Measurements from ENCODE around the gene C6.
"Not testable (repeated sequence)": the region's sequence is repeated elsewhere in the genome, so short reads cannot be mapped to it uniquely, and the experiment has no call there.

Gene C6

DNA sequence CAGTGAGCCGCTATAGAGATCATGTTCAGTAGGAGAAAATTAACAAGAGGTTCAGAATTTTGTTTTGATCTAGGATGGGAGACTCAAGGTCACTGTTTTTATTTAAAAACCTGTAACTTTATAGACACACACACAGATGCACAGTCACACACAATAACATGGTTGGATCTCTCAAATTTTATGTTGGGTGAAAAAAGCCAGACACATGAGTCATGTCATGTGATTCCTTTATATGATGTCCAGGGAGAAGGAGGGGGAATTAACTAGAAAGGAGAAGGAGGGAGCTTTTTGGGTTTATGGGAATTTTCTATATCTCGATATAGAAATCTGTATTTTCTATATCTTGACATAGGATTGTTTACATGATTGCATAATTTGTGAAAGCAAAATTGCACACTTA, 17.1 kb downstream of the C6 start:
- DNase-seq = no peak

DNA sequence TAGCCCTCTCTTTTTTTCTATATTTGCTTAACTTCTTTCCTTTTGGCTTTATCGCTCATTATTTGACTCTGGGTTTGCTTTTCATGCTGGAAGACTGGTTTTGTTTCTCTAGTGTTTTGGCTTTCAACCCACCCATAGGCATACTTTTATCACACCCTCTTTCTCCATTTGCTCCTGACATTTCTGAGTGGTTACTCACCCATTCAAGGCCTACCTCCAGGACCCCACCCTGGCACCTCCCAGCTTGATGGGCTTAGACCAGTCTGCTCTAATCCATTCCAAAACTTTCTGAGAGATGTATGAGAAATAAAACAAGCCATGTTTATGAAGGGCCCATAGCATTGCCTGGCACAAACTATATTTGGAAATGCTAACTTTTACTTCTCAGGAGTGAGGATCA, 18.1 kb downstream of the C6 start:
- DNase-seq = no peak

DNA sequence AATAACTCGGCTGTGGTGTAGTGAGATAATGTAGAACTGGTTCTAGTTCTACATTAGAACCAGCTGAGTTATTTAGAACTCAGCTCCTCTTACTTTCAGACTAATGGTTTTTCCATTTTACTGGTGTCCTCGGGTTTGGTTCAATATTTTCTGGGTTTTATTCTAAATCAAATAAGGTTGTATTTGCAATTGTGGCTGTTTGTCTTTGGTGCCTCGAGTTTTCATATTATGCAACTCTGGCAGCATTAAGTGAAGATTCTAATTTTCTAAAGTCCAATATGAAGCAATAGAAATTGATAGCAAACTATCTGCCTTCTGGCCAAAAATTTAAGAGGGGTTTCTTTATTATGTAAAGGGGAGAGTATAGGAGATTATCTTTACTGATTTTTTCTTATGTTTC, 19.0 kb downstream of the C6 start:
- no peak for DNase-seq

DNA sequence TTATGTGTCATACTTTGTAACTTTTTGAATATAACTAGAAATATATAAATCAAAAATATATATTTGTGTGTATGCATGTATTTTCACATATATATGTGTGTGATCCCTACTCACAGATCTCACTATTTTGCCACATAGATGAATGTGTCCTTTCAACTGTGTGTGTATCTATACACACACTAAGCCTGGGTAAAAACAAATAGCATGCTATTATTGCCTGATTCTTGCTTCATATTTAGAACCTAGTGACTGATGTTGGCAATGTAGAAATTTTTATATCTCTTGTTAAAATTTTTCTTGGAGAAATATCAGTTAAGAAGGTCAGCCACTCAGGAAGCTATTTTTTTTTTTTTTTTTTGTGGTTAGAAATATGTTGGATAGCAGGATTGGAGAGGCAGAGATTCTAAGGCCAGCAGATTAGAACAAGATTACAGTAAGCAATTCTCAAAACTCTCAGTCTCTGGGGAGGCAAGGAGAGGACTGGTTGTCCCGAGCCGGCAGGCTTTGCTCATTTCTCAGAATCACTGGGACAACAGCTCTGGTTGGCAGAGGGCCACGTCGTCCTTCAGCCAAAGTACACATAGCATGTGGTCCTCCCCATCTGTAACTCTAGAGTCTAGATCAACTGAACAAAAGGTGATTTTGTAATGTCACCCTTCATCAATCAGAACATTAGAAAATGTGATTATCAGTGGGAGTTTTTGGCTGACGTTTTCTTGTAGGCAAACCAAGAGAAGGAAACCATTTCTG, 19.7 kb downstream of the C6 start:
- no peak for DNase-seq

DNA sequence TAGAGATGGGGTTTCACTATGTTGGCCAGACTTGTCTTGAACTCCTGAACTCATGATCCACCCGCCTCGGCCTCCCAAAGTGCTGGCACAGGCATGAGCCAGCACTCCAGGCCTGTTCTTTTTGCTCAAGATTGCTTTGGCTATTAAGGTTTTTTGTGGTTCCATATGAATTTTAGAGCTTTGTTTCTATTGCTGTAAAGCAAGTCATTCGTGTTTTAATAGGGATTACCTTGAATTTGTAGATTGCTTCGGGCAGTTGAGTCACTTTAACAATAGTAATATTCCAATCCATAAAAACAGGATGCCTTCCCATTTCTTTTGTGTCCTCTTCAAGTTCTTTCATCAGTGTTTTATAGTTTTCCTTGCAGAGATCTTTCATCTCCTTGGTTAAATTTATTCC, 22.1 kb downstream of the C6 start:
- DNase-seq = no peak

DNA sequence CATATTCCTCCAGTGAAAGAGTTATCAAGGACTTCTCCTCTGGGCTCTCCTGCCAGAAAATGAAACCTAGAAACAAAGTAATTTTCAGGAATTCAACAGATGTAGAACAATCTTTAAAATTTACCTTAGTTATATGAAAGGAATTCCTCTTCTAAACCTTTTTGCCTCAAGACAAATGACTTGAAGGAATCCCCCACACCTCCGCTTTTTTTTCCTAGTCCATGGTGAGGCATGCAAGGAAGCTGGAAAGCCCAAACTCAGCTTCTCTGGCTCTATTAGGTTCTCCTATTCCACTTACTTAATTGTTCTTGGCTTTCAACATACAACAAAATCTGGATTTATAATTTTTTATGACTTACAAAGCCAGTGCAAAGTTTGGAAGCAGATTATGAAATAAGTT, 27.2 kb downstream of the C6 start:
- no peak for DNase-seq

DNA sequence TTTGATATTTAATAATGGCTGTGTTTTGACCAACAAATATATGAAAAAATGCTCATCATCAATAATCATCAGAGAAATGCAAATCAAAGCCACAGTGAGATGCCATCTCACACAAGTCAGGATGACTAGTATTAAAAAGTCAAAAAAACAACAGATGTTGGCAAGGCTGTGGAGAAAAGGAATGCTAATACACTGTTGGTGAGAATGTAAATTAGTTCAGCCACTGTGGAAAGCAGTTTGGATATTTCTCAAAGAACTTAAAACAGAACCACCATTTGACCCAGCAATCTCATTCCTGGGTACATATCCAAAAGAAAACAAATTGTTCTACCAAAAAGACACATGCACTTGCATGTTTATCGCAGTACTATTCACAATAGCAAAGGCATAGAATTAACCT, 30.0 kb downstream of the C6 start:
- not testable (repeated sequence) for DNase-seq

DNA sequence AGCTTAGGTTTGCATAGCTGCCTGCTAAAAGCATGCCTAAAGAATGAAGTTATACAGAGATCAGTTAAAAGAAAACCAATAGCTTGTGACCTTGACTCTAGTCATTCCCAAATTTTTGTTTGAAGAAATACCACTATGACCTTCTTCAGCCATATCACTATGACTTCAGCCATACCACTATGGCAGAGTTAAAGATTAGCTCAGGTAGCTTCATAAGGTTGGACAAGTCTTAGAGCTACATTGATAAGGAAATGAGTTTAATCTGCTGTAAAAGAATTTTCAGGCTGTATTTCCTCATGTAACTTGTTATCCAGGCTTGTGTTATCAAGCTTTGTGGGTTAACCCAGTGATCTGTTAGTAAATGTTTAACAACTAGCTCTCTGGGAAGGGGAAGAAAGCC, 30.7 kb downstream of the C6 start:
- DNase-seq = no peak

DNA sequence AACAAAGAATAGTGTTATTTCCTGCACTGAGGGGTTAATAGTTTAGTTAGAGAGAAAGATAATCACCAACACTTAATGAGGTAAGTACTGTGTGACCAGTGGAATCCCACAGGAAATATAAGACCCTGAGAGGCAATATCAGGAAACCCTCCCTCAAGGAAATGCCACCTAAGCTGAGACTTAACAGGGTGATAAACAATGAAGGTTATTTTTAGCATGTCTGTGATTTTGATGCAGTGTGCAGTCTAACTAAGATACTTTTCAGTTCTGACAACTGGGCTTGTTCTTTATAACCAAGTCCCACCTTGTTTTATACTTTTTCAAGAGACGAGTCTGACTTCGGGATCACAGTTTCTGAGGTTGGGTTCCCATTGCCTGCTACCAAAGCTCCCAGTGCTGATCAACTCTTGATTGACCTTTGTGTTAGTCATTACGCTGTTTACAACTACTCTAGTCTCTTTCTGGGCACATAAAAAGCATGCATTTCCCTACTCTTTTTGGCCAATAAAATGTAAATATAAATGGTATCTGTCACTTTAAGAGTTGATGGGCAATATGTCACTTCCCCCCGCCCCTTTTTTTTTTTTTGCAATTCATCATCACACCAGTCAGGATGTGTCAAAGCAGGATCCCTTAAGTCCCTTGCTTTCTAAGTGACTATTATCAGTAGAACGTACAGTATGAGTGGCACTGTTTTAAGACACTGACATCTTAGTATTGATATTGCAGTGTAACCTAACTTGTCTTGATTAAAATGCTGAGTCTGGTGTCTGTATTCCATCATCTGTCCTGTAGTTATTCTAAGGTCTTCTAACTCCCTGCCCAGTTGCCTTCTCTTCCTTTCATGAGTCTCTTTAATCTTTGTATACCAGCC, 31.4 kb downstream of the C6 start:
- no peak for DNase-seq

DNA sequence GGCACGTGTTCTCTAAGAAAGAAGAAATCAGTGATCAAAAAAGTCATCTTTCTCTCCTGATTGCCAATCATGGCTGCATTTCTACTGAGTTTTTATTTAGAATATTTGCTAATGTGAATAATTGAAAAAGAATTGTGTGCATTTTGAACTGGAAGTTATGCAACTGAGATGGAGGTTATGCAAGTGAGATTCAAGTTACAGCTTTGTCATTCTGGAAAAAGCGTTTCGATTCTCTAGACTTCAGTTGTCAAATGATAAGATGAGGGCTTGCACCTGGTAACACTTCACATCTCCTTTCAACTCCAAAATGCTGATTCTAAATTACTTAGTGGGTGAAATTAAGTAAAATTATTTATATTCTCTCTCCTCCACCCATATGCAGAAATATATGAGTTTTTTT, 36.4 kb downstream of the C6 start:
- DNase-seq = no peak

DNA sequence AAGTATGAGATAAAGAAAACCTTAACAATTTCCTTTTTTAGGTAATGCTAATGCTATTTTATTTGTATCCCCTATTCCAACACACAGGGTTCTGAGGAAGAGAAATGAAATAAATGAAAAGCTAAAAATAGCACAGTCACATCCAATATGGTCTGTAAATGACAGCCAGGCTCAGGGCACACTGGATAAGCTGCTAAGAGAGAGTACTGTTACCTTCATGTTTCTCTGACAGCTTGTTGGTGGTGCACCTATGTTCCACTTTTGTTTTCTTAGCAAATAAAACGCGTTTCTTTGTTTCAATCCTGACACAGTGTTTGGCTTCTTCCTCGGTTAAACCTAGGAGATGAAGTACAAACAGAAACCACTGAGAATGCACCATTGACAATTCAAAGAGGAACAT, 41.3 kb downstream of the C6 start:
- DNase-seq = no peak

DNA sequence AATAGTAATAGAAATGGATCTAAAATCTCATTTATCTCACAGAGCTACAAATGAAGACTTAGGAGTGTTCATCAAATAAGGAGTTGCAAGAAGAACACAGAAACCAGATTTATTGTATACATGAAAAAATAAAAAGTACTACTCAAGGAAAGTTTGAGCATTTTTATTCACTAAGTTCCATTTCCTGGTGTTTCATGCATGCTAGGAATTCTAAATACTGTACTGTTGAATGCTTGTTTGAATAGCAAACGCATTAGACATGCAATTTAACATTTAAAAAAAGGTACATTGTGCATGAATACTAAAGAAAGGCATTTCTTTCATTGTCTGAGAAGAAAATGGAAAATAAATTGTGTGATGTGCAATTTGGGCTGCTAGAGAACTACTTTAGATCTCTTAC, 52.1 kb downstream of the C6 start:
- no peak for DNase-seq

DNA sequence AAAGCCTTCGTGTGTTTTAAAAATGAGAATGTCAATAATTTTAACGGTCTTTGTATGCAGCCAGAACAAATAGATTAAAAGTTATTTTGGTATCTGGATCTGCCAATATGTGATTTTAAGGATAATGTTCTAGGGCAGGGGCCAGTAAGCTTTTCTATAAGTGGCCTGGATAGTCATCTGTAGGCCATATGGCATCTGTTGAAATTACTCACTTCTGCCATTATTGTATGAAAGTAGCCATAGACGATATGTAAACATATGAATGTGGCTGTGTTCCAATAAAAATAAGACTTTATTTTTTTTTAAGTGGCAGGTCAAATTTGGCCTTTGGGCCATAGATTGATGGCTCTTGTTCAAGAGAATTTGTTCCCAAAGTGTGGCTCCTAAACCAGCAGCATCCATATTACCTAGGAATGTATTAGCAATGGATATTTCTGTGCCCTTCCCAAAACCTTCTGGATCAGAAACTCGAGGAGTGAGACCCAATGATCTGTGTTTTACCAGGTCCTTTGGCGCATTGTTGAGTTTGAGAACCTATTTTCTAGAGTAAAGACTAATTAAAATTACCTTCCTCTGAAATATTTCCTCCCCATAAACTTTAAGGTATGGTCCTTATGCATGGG, 55.9 kb downstream of the C6 start:
- no peak for DNase-seq

DNA sequence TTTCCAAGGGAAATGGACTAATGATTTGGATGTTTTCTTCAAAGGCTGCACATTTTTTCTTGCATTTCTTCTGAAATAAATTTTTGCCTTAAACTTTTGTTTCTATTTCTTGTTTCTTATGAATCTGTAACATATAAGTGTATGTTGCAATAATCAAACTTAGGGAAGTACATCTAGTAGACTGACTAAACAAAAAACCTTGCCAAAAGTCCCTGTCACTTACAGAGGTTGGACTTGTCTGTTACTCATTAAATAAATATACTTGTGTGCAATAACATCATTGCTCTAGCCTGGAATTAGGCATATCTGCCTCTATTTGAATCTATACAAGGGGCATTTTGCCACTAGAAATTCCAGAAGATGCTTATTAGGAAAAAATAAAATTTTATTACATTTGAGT, 56.6 kb downstream of the C6 start:
- DNase-seq = no peak

DNA sequence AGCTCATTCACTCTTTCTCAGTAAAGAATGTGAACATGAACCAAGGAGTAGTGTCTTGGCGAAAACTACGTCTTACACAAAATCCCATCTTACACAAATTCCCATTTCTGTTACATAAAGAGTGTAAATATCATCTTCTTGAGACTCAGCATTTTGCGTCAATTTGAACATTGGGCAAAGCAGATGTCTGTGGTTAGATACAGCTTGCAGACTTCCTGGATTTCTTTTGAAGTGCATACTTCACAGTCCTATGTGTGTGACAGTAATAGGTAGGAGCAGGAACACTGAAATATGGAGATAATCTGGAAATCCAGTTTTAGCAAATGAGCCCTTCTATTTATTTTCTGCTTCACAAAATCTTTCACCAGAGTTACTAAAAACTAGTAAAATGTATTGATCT, 58.8 kb downstream of the C6 start:
- DNase-seq = no peak

DNA sequence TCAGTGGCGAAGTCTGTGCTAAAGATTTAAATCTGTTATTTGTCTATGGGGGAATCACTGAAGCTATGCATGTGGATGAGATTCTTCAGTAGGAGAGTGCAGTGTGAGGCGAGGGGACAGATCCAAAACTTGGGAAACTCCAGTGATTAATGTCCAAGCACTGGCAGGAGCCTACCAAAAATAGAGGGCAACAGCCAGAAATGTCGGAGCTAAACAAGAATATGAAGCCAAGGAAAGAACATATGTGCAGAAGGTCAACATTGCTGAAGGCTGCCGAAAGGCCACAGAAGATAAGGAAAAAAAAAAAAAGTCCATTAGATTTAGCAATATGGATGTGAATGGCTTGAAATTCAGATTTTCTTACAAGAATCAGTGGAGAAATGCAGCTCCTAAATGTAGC, 61.8 kb downstream of the C6 start:
- no peak for DNase-seq

DNA sequence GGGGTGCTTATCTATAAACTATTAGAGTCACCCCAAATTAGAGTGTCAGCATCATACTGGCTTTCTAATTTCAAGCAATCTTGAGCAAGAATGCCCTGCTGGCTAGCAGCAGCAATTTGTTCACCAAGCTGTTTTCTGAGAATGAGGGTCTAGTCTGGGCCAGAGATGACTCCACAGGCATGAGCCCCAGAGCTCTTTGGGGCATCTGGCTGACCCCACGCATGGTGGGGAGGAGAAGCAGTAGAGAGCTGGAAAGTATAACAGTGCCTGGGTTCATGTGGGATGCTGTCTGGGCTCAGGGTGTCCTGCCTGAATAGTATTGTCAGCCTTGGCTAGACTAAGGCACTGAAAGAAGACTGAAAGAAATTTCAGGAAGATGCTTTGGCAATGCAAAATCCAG, 64.9 kb downstream of the C6 start:
- no peak for DNase-seq

DNA sequence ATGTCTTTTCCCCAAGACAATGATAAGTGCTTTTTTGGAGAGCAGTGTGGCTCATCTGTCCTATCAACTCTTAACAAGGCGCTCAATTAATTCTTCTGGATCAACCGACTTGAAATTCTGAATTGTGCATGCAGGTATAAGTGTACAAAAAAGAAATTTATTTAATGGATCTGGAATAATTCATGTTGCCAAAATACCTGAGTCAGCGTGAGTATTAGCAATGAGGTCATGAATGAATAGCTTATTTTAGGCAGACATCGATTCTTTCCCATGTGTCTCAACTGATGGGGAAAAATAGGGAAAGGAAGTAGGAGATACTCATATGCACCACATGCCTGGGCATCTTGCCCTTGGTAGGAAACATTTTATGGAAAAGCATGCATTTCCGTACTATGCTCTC, 68.0 kb downstream of the C6 start:
- no peak for DNase-seq

DNA sequence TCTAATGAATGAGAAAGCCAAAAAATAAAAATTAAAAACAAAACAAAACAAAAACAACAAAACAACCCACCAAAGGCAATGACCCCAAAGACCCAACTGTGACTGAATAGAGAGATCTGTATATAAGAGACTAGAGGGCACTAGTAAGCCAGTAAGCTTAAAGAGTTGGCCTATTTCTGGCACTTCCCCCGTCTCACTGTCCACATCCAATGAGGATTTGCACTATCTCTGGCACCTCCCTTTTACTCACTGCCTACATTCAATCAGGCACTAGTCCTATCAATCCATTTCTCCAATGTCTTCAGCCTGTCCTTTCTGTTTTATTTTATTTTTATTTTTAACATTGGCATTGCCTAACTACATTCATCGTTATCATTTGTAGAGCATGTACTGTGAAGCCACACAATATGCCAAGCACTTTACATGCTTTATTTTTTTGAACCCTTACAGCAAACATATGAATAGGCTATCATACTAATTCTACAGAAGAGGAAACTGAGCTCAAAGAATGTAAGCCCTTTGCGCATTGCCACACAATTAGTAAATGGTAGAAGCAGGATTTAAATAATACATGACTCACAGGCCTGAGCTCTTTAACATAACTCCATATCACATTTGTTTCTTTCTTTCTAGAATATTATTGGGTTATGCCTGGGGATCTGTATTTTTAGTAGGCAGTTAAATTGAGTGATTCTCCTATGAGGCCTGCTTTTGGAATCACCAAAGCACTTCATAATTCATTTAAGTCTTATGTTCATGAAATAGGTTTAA, 70.0 kb downstream of the C6 start:
- no peak for DNase-seq

DNA sequence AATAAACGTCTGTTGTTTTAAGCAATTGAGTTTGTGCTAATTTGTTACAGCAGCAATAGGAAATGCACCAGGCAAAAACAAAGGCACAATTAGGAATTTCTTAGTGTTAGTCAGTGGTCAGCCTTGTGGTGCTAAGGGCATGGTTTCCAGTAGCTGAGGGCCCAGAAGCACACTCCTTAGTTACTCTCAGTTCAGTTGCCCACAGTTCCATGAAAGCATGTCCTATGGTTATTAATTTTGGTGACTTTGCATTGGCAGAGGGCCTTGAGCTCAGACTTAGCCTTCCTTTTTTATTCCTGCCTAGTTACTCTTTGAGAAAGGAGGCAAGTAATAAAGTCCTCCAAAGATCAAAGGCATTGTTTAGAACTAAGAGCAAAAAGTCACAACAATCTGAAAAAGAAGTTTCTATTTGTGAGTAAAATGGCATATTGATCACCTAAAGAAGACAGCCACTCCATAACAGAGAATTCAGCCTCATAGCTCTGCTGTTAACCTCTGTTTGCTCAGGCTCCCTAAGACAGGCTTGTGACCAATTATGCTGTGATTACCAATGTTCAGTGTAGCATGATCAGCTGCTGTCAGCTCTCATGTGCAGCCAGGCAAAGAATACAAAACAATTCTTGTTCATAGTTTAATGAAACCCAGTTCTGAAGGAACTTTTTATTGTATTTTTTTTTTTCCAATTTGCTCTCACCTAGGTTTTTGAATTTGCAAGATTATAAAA, 85.2 kb downstream of the C6 start:
- DNase-seq = no peak

DNA sequence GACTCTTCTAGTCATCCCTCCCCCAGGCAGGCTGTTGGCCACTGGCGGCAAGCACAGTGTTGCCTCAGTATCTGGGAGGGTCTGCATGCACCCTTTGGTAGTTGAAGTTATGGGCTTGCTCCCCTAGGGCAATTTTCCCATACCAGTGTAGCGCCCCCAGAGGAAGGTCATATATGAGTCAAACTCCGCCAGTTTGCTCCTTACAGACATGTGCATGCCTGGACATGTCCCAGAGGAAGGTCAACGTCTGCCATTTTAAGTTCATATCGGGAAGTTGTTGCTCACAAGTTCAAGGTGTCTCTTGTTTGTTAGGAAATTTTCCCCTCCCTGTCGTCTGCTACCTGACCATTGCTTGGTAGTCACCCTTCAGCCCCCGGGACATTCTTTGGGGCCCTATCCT, 90.9 kb downstream of the C6 start:
- no peak for DNase-seq

DNA sequence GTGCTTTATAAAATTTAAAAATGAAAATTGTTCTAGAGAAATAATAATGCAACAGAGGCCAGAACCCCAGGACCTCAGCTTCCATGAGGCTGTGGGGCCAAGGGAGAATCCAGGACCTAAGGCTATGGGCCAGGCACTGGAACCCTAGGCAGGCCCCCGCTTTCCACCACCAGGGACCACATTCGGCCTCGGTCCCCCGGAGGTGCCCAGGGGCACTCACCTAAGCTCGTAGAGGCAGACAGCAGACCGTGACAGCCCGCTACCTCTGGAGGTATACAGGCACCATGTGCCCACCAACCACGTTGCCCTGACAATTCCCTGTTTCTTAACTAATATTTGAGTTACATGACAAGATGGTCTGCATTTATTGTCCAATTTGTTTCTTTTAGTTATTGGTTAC, 92.7 kb downstream of the C6 start:
- DNase-seq = no peak

DNA sequence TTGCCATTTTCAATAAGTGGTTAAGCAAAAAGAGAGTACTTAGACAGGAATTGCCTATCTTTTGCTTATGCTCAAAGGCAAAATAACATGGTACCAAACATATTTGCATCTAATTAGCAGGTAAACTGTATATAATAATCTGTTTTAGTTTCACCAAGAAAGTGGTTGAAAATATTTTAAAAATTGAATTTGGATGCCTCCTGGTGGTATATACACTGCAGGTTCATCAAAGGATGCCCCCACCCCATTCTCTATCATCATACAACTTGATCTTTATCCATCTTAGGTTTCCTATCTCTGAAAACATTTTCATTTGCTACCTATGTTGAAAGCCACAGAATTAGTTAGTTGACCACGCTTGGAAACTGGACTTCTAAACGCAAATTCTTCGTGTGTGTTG, 95.2 kb downstream of the C6 start:
- no peak for DNase-seq
